CD4-positive, alpha-beta memory T cell (primary cell): ENCODE data around the gene CDH13. TPM values are rescaled to one million over a fixed set of nuclear protein-coding genes. Genes with fewer than 3 reads are reported as not detected.

ENCODE experiments used
- CTCF ChIA-PET: fragments of 350-600 bp; sonication (Branson Sonifier 250); formaldehyde crosslinking; loops from one replicate; lab custom pipeline; 2021; ENCODE audit warnings: inconsistent platforms; ENCODE audit not compliant: partially characterized antibody; lab: Charles Lee
- POLR2A ChIA-PET: fragments of 350-600 bp; sonication (Branson Sonifier 250); formaldehyde crosslinking; loops from one replicate; lab custom pipeline; 2021; ENCODE audit not compliant: partially characterized antibody; lab: Charles Lee
- DNase-seq, 5 donors: peaks; one replicate each; pipeline versions ENCODE4 v3.0.0 to v3.0.0-alpha.2; 2020 to 2022; ENCODE audit warnings: mixed read lengths in 1 of 5
- H3K27ac ChIP-seq: one replicate; pipeline ENCODE4 v1.7.0; 2013; ENCODE audit warnings: low read depth, low read length
- H3K27me3 ChIP-seq: 2 replicates; pipeline ENCODE4 v1.7.0; 2013; ENCODE audit warnings: mild to moderate bottlenecking, low read length, moderate library complexity; ENCODE audit not compliant: insufficient read depth
- H3K36me3 ChIP-seq: 2 replicates; pipeline ENCODE4 v1.7.0; 2013; ENCODE audit warnings: mild to moderate bottlenecking, low read length, moderate library complexity; ENCODE audit not compliant: insufficient read depth
- H3K4me1 ChIP-seq: 2 replicates; pipeline ENCODE4 v1.7.0; 2013; ENCODE audit warnings: mild to moderate bottlenecking, low read length, moderate library complexity; ENCODE audit not compliant: insufficient read depth
- H3K4me3 ChIP-seq, 2 donors: one replicate each; pipeline ENCODE4 v1.7.0; 2013; ENCODE audit warnings: low read length in 2 of 2, mild to moderate bottlenecking in 1 of 2
- H3K9me3 ChIP-seq, 2 donors: one replicate each; pipeline ENCODE4 v1.7.0; 2013; ENCODE audit warnings: low read length in 2 of 2, control low read depth in 1 of 2; ENCODE audit not compliant: control insufficient read depth in 1 of 2
- H3K27ac Mint-ChIP-seq, 7 donors: one replicate each; pipeline ENCODE4 v1.8.0; 2020 to 2021; ENCODE audit warnings: mixed read lengths in 7 of 7, mild to moderate bottlenecking in 6 of 7, inconsistent platforms in 3 of 7, moderate library complexity in 3 of 7
- H3K27me3 Mint-ChIP-seq, 2 donors: one replicate each; pipeline ENCODE4 v1.8.0; 2020 to 2021; ENCODE audit warnings: mixed read lengths in 2 of 2
- H3K36me3 Mint-ChIP-seq, 2 donors: one replicate each; pipeline ENCODE4 v1.8.0; 2020 to 2021; ENCODE audit warnings: mixed read lengths in 2 of 2, inconsistent platforms in 1 of 2, mild to moderate bottlenecking in 1 of 2
- H3K4me1 Mint-ChIP-seq, 4 donors: one replicate each; pipeline ENCODE4 v1.8.0; 2020 to 2021; ENCODE audit warnings: mixed read lengths in 4 of 4, mild to moderate bottlenecking in 1 of 4
- H3K4me3 Mint-ChIP-seq, 8 donors: one replicate each; pipeline ENCODE4 v1.8.0; 2020 to 2021; ENCODE audit warnings: mixed read lengths in 8 of 8, mild to moderate bottlenecking in 7 of 8, moderate library complexity in 6 of 8, inconsistent platforms in 3 of 8
- H3K9me3 Mint-ChIP-seq, 8 donors: one replicate each; pipeline ENCODE4 v1.8.0; 2020 to 2021; ENCODE audit warnings: mixed read lengths in 8 of 8, mild to moderate bottlenecking in 5 of 8, inconsistent platforms in 3 of 8, moderate library complexity in 1 of 8
- intact Hi-C: fragments of 100-400 bp; cut with micrococcal nuclease; formaldehyde crosslinking; loops from one replicate; pipeline ENCODE4 v1.15.1; 2023
- polyA plus RNA-seq, 2 donors: library from polyadenylated mRNA; unstranded; fragments of 300-500 nt; fragmentation: Illumina TruSeq; gene quantifications; one replicate each; pipeline ENCODE4 v1.2.3, GENCODE V29; 2021
- total RNA-seq, 2 experiments: library from RNA; stranded (reverse); gene quantifications; one replicate each; pipeline ENCODE4 v1.2.3, GENCODE V29; 2021

Gene CDH13
- total and polyA plus RNA-seq, 4 experiments from 2014 or later, result not detected

- Histone ChIP-seq H3K4me3 (no peak overlapping the region), H3K9me3 (no peaks in the 10 kb centered on the region), H3K36me3 (no peaks in the 10 kb centered on the region), H3K27me3 (no peaks in the 10 kb centered on the region), H3K4me1 (no peaks in the 10 kb centered on the region), H3K27ac (no peak overlapping the region)
- DNase-seq, result no peak
- no peaks in the 10 kb centered on the region for H3K9me3 Mint-ChIP-seq
- intact Hi-C loops, result no loop called here
- no peaks in the 10 kb centered on the region for H3K36me3 Mint-ChIP-seq
- ChIA-PET POLR2A (no interaction called here), CTCF (interaction anchor here (1.2 kb wide), 1 partner anchor 11 kb away, joined by 3 read pairs; no protein-coding TSS in a partner anchor)
- H3K4me1 Mint-ChIP-seq, result peaks cover 0 to 4% (median under 1%) of the 10 kb centered on the region in 4 donors
- peaks cover 0 to 8% of the 10 kb centered on the region in 2 donors for H3K27me3 Mint-ChIP-seq
- no peak overlapping the region for H3K4me3 Mint-ChIP-seq
- H3K27ac Mint-ChIP-seq, result no peak overlapping the region
These were observed 129.0 kb downstream of the CDH13 start for GRCh38 chr16:82755570-82756282.

- ChIA-PET POLR2A (no interaction called here), CTCF (interaction anchor here (1.2 kb wide), 1 partner anchor 11 kb away, joined by 3 read pairs; no protein-coding TSS in a partner anchor)
- H3K27me3 ChIP-seq, result no peaks in the 10 kb centered on the region
- no peak overlapping the region for H3K4me3 ChIP-seq
- H3K27ac ChIP-seq, result no peak overlapping the region
- H3K36me3 Mint-ChIP-seq, result no peaks in the 10 kb centered on the region
- H3K4me1 Mint-ChIP-seq, result peaks cover 0 to 6% (median under 1%) of the 10 kb centered on the region in 4 donors
- H3K27me3 Mint-ChIP-seq, result peaks cover 0 to 6% of the 10 kb centered on the region in 2 donors
- no peak for DNase-seq
- no peak overlapping the region for H3K27ac Mint-ChIP-seq
- H3K9me3 Mint-ChIP-seq, result no peaks in the 10 kb centered on the region
- intact Hi-C loops, result no loop called here
- no peaks in the 10 kb centered on the region for H3K9me3 ChIP-seq
- H3K36me3 ChIP-seq, result no peaks in the 10 kb centered on the region
- H3K4me1 ChIP-seq, result no peaks in the 10 kb centered on the region
- no peak overlapping the region for H3K4me3 Mint-ChIP-seq
These were observed 129.5 kb downstream of the CDH13 start for GRCh38 chr16:82756283-82756599.

- Histone ChIP-seq H3K27ac (no peak overlapping the region), H3K27me3 (no peaks in the 10 kb centered on the region), H3K4me3 (no peak overlapping the region), H3K9me3 (no peaks in the 10 kb centered on the region), H3K36me3 (no peaks in the 10 kb centered on the region), H3K4me1 (no peaks in the 10 kb centered on the region)
- intact Hi-C loops, result no loop called here
- Mint-ChIP-seq H3K27ac (no peak overlapping the region), H3K4me1 (peaks cover 7 to 19% (median 7%) of the 10 kb centered on the region in 4 donors), H3K27me3 (peaks cover 0 to 2% of the 10 kb centered on the region in 2 donors), H3K36me3 (no peaks in the 10 kb centered on the region), H3K9me3 (no peaks in the 10 kb centered on the region), H3K4me3 (no peak overlapping the region)
- no peak for DNase-seq
- POLR2A ChIA-PET, result no interaction called here
- CTCF ChIA-PET, result no interaction called here
These were observed 131.6 kb downstream of the CDH13 start for GRCh38 chr16:82758406-82758805.

- peaks cover 0 to 2% of the 10 kb centered on the region in 2 donors for H3K27me3 Mint-ChIP-seq
- H3K4me3 Mint-ChIP-seq, result no peak overlapping the region
- Histone ChIP-seq H3K36me3 (no peaks in the 10 kb centered on the region), H3K27ac (no peak overlapping the region), H3K4me1 (no peaks in the 10 kb centered on the region), H3K9me3 (no peaks in the 10 kb centered on the region), H3K4me3 (no peak overlapping the region), H3K27me3 (no peaks in the 10 kb centered on the region)
- no peaks in the 10 kb centered on the region for H3K36me3 Mint-ChIP-seq
- intact Hi-C loops, result no loop called here
- ChIA-PET POLR2A (no interaction called here), CTCF (no interaction called here)
- H3K9me3 Mint-ChIP-seq, result no peaks in the 10 kb centered on the region
- H3K27ac Mint-ChIP-seq, result no peak overlapping the region
- H3K4me1 Mint-ChIP-seq, result peaks cover 7 to 19% (median 7%) of the 10 kb centered on the region in 4 donors
- no peak for DNase-seq
These were observed 132.1 kb downstream of the CDH13 start for GRCh38 chr16:82758904-82759303.

DNA sequence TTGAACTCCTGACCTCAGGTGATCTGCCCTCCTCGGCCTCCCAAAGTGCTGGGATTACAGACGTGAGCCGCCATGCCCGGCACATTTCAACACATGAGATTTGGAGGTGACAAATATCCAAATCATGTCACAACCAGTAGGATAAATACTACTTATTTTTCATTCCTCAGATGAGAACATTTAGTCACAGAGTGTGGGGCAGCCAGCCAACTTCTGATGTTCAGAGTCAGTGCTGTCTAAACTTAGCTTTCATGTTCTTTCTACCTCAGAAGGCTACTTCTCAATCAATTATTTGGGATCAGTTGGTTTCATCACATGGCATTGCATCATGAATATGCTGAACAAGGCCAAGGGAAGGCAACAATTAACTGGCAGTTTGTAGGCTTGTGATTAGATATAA is 134.5 kb downstream of the CDH13 start:
- H3K36me3 Mint-ChIP-seq, result no peaks in the 10 kb centered on the region
- Histone ChIP-seq H3K27me3 (no peaks in the 10 kb centered on the region), H3K4me3 (no peak overlapping the region), H3K27ac (no peak overlapping the region), H3K36me3 (no peaks in the 10 kb centered on the region), H3K4me1 (no peaks in the 10 kb centered on the region), H3K9me3 (no peaks in the 10 kb centered on the region)
- peak overlapping the region in 1 of 8 donors; percentile 18 for H3K4me3 Mint-ChIP-seq
- no peak for DNase-seq
- intact Hi-C loops, result no loop called here
- no peaks in the 10 kb centered on the region for H3K9me3 Mint-ChIP-seq
- H3K27me3 Mint-ChIP-seq, result peaks cover 0 to 3% of the 10 kb centered on the region in 2 donors
- ChIA-PET POLR2A (no interaction called here), CTCF (no interaction called here)
- H3K4me1 Mint-ChIP-seq, result peaks cover 7 to 19% (median 7%) of the 10 kb centered on the region in 4 donors
- no peak overlapping the region for H3K27ac Mint-ChIP-seq

- peaks cover 7 to 19% (median 7%) of the 10 kb centered on the region in 4 donors for H3K4me1 Mint-ChIP-seq
- peak overlapping the region; percentile 51 to 87 (median 68) for H3K4me3 Mint-ChIP-seq
- no peaks in the 10 kb centered on the region for H3K36me3 ChIP-seq
- intact Hi-C loops, result no loop called here
- ChIA-PET CTCF (no interaction called here), POLR2A (interaction anchor here (0.8 kb wide), 1 partner anchor 19 kb away, joined by 3 read pairs; no protein-coding TSS in a partner anchor)
- no peaks in the 10 kb centered on the region for H3K36me3 Mint-ChIP-seq
- H3K27me3 Mint-ChIP-seq, result peaks cover 0 to 4% of the 10 kb centered on the region in 2 donors
- no peaks in the 10 kb centered on the region for H3K9me3 ChIP-seq
- H3K27ac Mint-ChIP-seq, result peak overlapping the region in 3 of 7 donors; percentile 24 to 79 (median 62)
- no peak for DNase-seq
- no peak overlapping the region for H3K4me3 ChIP-seq
- no peak overlapping the region for H3K27ac ChIP-seq
- H3K4me1 ChIP-seq, result no peaks in the 10 kb centered on the region
- no peaks in the 10 kb centered on the region for H3K9me3 Mint-ChIP-seq
- no peaks in the 10 kb centered on the region for H3K27me3 ChIP-seq
These were observed 135.1 kb downstream of the CDH13 start for GRCh38 chr16:82761858-82762257.

- H3K9me3 ChIP-seq, result no peaks in the 10 kb centered on the region
- H3K36me3 ChIP-seq, result no peaks in the 10 kb centered on the region
- DNase-seq, result no peak
- ChIA-PET POLR2A (no interaction called here), CTCF (no interaction called here)
- no peak overlapping the region for H3K27ac ChIP-seq
- peaks cover 7 to 19% (median 7%) of the 10 kb centered on the region in 4 donors for H3K4me1 Mint-ChIP-seq
- H3K9me3 Mint-ChIP-seq, result peaks cover 0 to 2% (median 0%) of the 10 kb centered on the region in 8 donors
- no peaks in the 10 kb centered on the region for H3K4me1 ChIP-seq
- H3K4me3 Mint-ChIP-seq, result no peak overlapping the region
- H3K4me3 ChIP-seq, result no peak overlapping the region
- H3K27me3 Mint-ChIP-seq, result peaks cover 0 to 5% of the 10 kb centered on the region in 2 donors
- H3K27me3 ChIP-seq, result no peaks in the 10 kb centered on the region
- no peak overlapping the region for H3K27ac Mint-ChIP-seq
- intact Hi-C loops, result no loop called here
- H3K36me3 Mint-ChIP-seq, result no peaks in the 10 kb centered on the region
These were observed 136.6 kb downstream of the CDH13 start for GRCh38 chr16:82763371-82763770.
